Measurements from ENCODE around the gene NPL.

Gene NPL

GRCh38 chr1:182872881-182873280 is 83.3 kb downstream of the NPL start:
- no peak for TF ChIP-seq CTCF (conservative IDR thresholded peaks at IDR 0.05; ENCODE audit: control insufficient read depth, insufficient read depth, low read depth, low read length)
- no peak for DNase-seq (ENCODE audit: low read depth)
- no peak overlapping the region for H3K4me3 ChIP-seq (ENCODE audit: control insufficient read depth, low read depth, low read length)

- DNase-seq (ENCODE audit: low read depth) = no peak
- no peak overlapping the region for H3K4me3 ChIP-seq (ENCODE audit: control insufficient read depth, low read depth, low read length)
- TF ChIP-seq CTCF (conservative IDR thresholded peaks at IDR 0.05; ENCODE audit: control insufficient read depth, insufficient read depth, low read depth, low read length) = no peak
Observed at GRCh38 chr1:182875889-182876288, 86.3 kb downstream of the NPL start.

GRCh38 chr1:182877331-182877730 is 87.8 kb downstream of the NPL start:
- no peak for TF ChIP-seq CTCF (conservative IDR thresholded peaks at IDR 0.05; ENCODE audit: control insufficient read depth, insufficient read depth, low read depth, low read length)
- H3K4me3 ChIP-seq (ENCODE audit: control insufficient read depth, low read depth, low read length) = no peak overlapping the region
- DNase-seq (ENCODE audit: low read depth) = no peak

- DNase-seq (ENCODE audit: low read depth) = no peak
- no peak overlapping the region for H3K4me3 ChIP-seq (ENCODE audit: control insufficient read depth, low read depth, low read length)
- no peak for TF ChIP-seq CTCF (conservative IDR thresholded peaks at IDR 0.05; ENCODE audit: control insufficient read depth, insufficient read depth, low read depth, low read length)
Observed at GRCh38 chr1:182877842-182878241, 88.3 kb downstream of the NPL start.

Measured in fibroblast of mammary gland (primary cell).